ENCODE measurements around the gene GNB1.

The GNB1 gene

GRCh38 chr1:1775327-1776226 lies 115.3 kb downstream of the GNB1 start:
- Histone ChIP-seq H3K9me2 (replicated peaks; ENCODE audit: control insufficient read depth, low read length) (no peaks in the 10 kb centered on the region), H3K4me3 (ENCODE audit: low read length) (peak overlapping the region; percentile 85), H3K4me1 (ENCODE audit: control insufficient read depth, low read length) (peaks cover 42% of the 10 kb centered on the region), H3K79me2 (ENCODE audit: control insufficient read depth, low read length) (peaks cover 76% of the 10 kb centered on the region), H3K4me2 (ENCODE audit: low read length) (peak overlapping the region; percentile 99), H3K9me3 (ENCODE audit: control insufficient read depth, insufficient read depth, low read length) (no peaks in the 10 kb centered on the region), H3K36me3 (ENCODE audit: control insufficient read depth, low read length) (peaks cover 71% of the 10 kb centered on the region), H3K27me3 (ENCODE audit: control insufficient read depth, low read length) (no peaks in the 10 kb centered on the region), H3F3A (ENCODE audit: control insufficient read depth, insufficient read depth) (peaks cover 33% of the 10 kb centered on the region), H3K27ac (ENCODE audit: low read depth, low read length) (peak overlapping the region; percentile 100), H4K20me1 (ENCODE audit: control insufficient read depth, insufficient read depth, low read depth, low read length) (peaks cover 12% of the 10 kb centered on the region; the same call in 1 of the 2 replicates)
- TF ChIP-seq EZH2phosphoT487 (IDR thresholded peaks at IDR 0.05; ENCODE audit: borderline replicate concordance, low read length) (no peak), CTCF (IDR thresholded peaks at IDR 0.05; ENCODE audit: low read depth, low read length, poor library complexity, severe bottlenecking) (no peak)

- peaks cover 78% of the 10 kb centered on the region for H3K36me3 ChIP-seq (ENCODE audit: control insufficient read depth, low read length)
- H3K27me3 ChIP-seq (ENCODE audit: control insufficient read depth, low read length): no peaks in the 10 kb centered on the region
Observed at GRCh38 chr1:1773874-1774273, 117.0 kb downstream of the GNB1 start.

GRCh38 chr1:1771096-1771495 lies 119.8 kb downstream of the GNB1 start:
- no peaks in the 10 kb centered on the region for H3K27me3 ChIP-seq (ENCODE audit: control insufficient read depth, low read length)
- H3K4me3 ChIP-seq (ENCODE audit: low read length): no peak overlapping the region
- H3K4me1 ChIP-seq (ENCODE audit: control insufficient read depth, low read length): peaks cover 14% of the 10 kb centered on the region
- H3K9me2 ChIP-seq (replicated peaks; ENCODE audit: control insufficient read depth, low read length): no peaks in the 10 kb centered on the region
- no peaks in the 10 kb centered on the region for H3K9me3 ChIP-seq (ENCODE audit: control insufficient read depth, insufficient read depth, low read length)
- no peak overlapping the region for H3K4me2 ChIP-seq (ENCODE audit: low read length)
- no peak overlapping the region for H3K27ac ChIP-seq (ENCODE audit: low read depth, low read length)
- H4K20me1 ChIP-seq (ENCODE audit: control insufficient read depth, insufficient read depth, low read depth, low read length): peaks cover 15% of the 10 kb centered on the region
- TF ChIP-seq CTCF (IDR thresholded peaks at IDR 0.05; ENCODE audit: low read depth, low read length, poor library complexity, severe bottlenecking) (no peak), EZH2phosphoT487 (IDR thresholded peaks at IDR 0.05; ENCODE audit: borderline replicate concordance, low read length) (no peak)
- H3K36me3 ChIP-seq (ENCODE audit: control insufficient read depth, low read length): peaks cover 86% of the 10 kb centered on the region
- H3K79me2 ChIP-seq (ENCODE audit: control insufficient read depth, low read length): peaks cover 100% of the 10 kb centered on the region
- H3F3A ChIP-seq (ENCODE audit: control insufficient read depth, insufficient read depth): peaks cover 5% of the 10 kb centered on the region

More at GRCh38 chr1:1773874-1774273, 117.0 kb downstream of the GNB1 start:
- H3K9me2 ChIP-seq (replicated peaks; ENCODE audit: control insufficient read depth, low read length): no peaks in the 10 kb centered on the region
- H4K20me1 ChIP-seq (ENCODE audit: control insufficient read depth, insufficient read depth, low read depth, low read length): peaks cover 14% of the 10 kb centered on the region
- no peak for TF ChIP-seq EZH2phosphoT487 (IDR thresholded peaks at IDR 0.05; ENCODE audit: borderline replicate concordance, low read length)
- no peak for TF ChIP-seq CTCF (IDR thresholded peaks at IDR 0.05; ENCODE audit: low read depth, low read length, poor library complexity, severe bottlenecking)
- H3K79me2 ChIP-seq (ENCODE audit: control insufficient read depth, low read length): peaks cover 93% of the 10 kb centered on the region
- H3K4me1 ChIP-seq (ENCODE audit: control insufficient read depth, low read length): peaks cover 25% of the 10 kb centered on the region
- no peak overlapping the region for H3K27ac ChIP-seq (ENCODE audit: low read depth, low read length)
- peaks cover 17% of the 10 kb centered on the region for H3F3A ChIP-seq (ENCODE audit: control insufficient read depth, insufficient read depth)
- no peak overlapping the region for H3K4me2 ChIP-seq (ENCODE audit: low read length)
- no peaks in the 10 kb centered on the region for H3K9me3 ChIP-seq (ENCODE audit: control insufficient read depth, insufficient read depth, low read length)
- H3K4me3 ChIP-seq (ENCODE audit: low read length): no peak overlapping the region

Measured in DOHH2 (cell line).